ENCODE data around the gene DOLK. TPM values are rescaled to one million over a fixed set of nuclear protein-coding genes. Genes with fewer than 3 reads are reported as not detected.

The DOLK gene
- total RNA-seq, 2 donors from 2014 or later, result 18.0 to 19.8 TPM

DNA sequence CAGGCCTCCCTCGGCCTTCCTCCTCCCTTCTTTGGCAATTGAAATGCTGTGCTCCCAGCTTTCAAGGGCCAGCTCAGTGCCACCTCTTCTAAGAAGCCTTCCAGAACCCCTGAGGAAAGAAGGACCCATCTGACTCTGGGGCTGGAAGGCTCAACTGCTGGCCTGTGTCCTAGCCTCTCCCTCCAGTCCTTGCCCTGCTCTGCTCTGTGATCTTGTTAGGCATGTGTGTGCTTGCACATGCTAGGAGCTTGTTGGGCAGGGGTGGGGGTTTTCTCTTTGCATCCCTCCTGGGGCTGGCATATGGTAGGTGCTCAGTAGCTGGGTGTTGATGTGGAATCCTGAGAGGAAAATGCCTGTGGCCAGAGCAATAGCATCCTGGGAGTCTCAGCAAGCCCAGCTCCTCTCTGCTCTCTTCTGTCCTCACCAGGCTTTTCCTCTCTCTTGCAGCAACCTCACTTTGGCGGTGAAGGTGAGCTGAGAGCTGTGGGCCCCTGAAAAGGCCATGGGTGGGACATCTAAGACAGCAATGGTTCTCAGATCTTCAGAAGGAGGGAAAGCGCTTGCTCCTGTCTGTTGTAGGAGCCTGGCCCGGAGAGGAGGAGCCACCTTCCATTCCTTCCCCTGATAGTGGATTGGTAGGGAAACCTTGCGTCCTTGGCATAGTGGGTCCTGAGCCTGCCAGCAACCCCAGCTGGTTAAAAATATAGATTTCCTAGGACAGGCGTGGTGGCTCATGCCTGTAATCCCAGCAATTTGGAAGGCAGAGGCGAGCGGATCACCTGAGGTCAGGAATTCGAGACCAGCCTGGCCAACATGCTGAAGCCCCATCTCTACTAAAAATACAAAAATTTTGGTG, 9.9 kb downstream of the DOLK start:
- Histone ChIP-seq H3K27me3 (ENCODE audit: control insufficient read depth, insufficient read depth, low read length, poor library complexity, severe bottlenecking) (no peaks in the 10 kb centered on the region), H3K27ac (ENCODE audit: low read depth, low read length) (no peak overlapping the region), H3K36me3 (ENCODE audit: control insufficient read depth, insufficient read depth, low read length) (no peaks in the 10 kb centered on the region), H3K4me3 (ENCODE audit: low read length) (no peak overlapping the region), H3K9me3 (ENCODE audit: control insufficient read depth, low read length) (no peaks in the 10 kb centered on the region), H3K4me1 (ENCODE audit: control insufficient read depth, insufficient read depth, low read length) (no peaks in the 10 kb centered on the region), H3K9ac (ENCODE audit: extremely low read depth, low read length, poor library complexity, severe bottlenecking) (no peak overlapping the region)
- no peak for DNase-seq
- no peak overlapping the region for H3K4me3 Mint-ChIP-seq
- H3K36me3 Mint-ChIP-seq (ENCODE audit: low read depth), result no peaks in the 10 kb centered on the region
- H3K27me3 Mint-ChIP-seq (ENCODE audit: insufficient read depth), result no peaks in the 10 kb centered on the region
- H3K9me3 Mint-ChIP-seq, result no peaks in the 10 kb centered on the region
- 94 to 95% methylated on average over 4 to 9 of the region's 9 CpGs for WGBS, 2 experiments (ENCODE audit: insufficient coverage in 1 of 2, insufficient read length in 1 of 2)
- TF ChIP-seq, protein P1, sequence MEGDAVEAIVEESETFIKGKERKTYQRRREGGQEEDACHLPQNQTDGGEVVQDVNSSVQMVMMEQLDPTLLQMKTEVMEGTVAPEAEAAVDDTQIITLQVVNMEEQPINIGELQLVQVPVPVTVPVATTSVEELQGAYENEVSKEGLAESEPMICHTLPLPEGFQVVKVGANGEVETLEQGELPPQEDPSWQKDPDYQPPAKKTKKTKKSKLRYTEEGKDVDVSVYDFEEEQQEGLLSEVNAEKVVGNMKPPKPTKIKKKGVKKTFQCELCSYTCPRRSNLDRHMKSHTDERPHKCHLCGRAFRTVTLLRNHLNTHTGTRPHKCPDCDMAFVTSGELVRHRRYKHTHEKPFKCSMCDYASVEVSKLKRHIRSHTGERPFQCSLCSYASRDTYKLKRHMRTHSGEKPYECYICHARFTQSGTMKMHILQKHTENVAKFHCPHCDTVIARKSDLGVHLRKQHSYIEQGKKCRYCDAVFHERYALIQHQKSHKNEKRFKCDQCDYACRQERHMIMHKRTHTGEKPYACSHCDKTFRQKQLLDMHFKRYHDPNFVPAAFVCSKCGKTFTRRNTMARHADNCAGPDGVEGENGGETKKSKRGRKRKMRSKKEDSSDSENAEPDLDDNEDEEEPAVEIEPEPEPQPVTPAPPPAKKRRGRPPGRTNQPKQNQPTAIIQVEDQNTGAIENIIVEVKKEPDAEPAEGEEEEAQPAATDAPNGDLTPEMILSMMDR (conservative IDR thresholded peaks at IDR 0.05), result no peak
- H3K27ac Mint-ChIP-seq, result no peak overlapping the region
- no peaks in the 10 kb centered on the region for H3K4me1 Mint-ChIP-seq

DNA sequence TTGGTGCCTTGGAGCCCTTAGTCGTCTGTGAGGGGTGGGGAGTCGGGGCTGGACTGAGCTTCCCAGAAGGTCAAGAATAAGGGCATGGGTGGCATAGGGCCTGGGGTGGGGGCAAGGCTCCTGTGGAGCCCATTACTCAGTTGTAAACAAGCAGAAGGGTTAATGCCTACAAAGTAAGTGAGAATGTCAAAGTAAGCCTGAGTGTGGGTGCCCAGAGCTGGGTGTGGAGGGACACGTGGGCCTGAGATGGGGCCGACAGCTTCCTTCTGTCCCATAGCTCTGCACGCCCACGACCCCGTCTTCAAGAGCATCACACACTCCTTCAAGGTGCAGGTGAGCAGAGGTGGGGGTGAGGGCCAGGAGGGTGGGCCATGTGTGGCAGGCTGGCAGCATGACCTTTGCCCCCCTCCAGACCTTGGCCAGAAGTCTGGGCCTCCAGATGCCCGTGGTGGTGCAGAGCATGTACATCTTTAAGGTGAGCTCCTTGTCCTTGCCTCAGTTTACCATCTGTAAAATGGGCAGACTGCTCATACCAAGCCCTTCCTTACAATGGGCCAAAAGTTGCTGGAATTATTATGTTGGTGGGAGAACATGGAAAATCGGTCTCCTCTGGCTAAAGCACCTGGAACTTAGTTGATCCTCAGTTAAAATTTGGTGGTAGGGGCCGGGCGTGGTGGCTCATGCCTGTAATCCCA, 11.1 kb downstream of the DOLK start:
- Mint-ChIP-seq H3K4me1 (no peaks in the 10 kb centered on the region), H3K36me3 (ENCODE audit: low read depth) (no peaks in the 10 kb centered on the region), H3K9me3 (no peaks in the 10 kb centered on the region), H3K27ac (no peak overlapping the region), H3K4me3 (no peak overlapping the region), H3K27me3 (ENCODE audit: insufficient read depth) (no peaks in the 10 kb centered on the region)
- TF ChIP-seq, protein P1 (conservative IDR thresholded peaks at IDR 0.05), result no peak
- H3K36me3 ChIP-seq (ENCODE audit: control insufficient read depth, insufficient read depth, low read length), result no peaks in the 10 kb centered on the region
- no peaks in the 10 kb centered on the region for H3K27me3 ChIP-seq (ENCODE audit: control insufficient read depth, insufficient read depth, low read length, poor library complexity, severe bottlenecking)
- no peak overlapping the region for H3K4me3 ChIP-seq (ENCODE audit: low read length)
- H3K9ac ChIP-seq (ENCODE audit: extremely low read depth, low read length, poor library complexity, severe bottlenecking), result no peak overlapping the region
- 86 to 93% methylated on average over 8 to 11 of the region's 11 CpGs for WGBS, 2 experiments (ENCODE audit: insufficient coverage in 1 of 2, insufficient read length in 1 of 2)
- H3K9me3 ChIP-seq (ENCODE audit: control insufficient read depth, low read length), result no peaks in the 10 kb centered on the region
- no peaks in the 10 kb centered on the region for H3K4me1 ChIP-seq (ENCODE audit: control insufficient read depth, insufficient read depth, low read length)
- no peak overlapping the region for H3K27ac ChIP-seq (ENCODE audit: low read depth, low read length)
- DNase-seq, result no peak

DNA sequence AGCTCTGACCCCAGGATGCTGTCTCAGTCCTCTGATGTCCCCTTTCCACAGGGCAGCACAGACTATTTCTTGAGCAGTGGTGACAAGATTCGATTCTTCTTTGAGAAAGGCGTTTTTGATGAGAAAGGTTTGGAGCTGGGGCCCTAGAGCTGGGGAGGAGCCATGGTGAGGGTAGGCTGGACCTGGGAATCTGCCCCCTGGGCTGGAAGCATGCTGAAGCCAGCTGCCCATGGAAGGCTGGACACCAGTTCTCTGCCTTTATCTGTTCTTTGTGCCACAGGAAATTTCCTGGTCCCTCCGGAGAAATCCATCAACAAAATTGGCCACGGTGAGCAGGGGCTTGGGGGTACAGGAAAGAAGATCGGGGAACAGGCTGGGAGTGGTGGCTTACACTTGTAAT, 13.7 kb downstream of the DOLK start:
- H3K27ac ChIP-seq (ENCODE audit: low read depth, low read length), result no peak overlapping the region
- no peak overlapping the region for H3K9ac ChIP-seq (ENCODE audit: extremely low read depth, low read length, poor library complexity, severe bottlenecking)
- DNase-seq, result no peak
- Mint-ChIP-seq H3K27me3 (ENCODE audit: insufficient read depth) (no peaks in the 10 kb centered on the region), H3K9me3 (no peaks in the 10 kb centered on the region), H3K36me3 (ENCODE audit: low read depth) (no peaks in the 10 kb centered on the region), H3K4me1 (no peaks in the 10 kb centered on the region), H3K27ac (no peak overlapping the region), H3K4me3 (no peak overlapping the region)
- H3K36me3 ChIP-seq (ENCODE audit: control insufficient read depth, insufficient read depth, low read length), result no peaks in the 10 kb centered on the region
- WGBS, 2 experiments (ENCODE audit: insufficient coverage in 1 of 2, insufficient read length in 1 of 2), result 92 to 93% methylated on average over 3 to 5 of the region's 5 CpGs
- H3K27me3 ChIP-seq (ENCODE audit: control insufficient read depth, insufficient read depth, low read length, poor library complexity, severe bottlenecking), result no peaks in the 10 kb centered on the region
- TF ChIP-seq, protein P1 (conservative IDR thresholded peaks at IDR 0.05), result no peak
- H3K4me1 ChIP-seq (ENCODE audit: control insufficient read depth, insufficient read depth, low read length), result no peaks in the 10 kb centered on the region
- H3K9me3 ChIP-seq (ENCODE audit: control insufficient read depth, low read length), result no peaks in the 10 kb centered on the region
- H3K4me3 ChIP-seq (ENCODE audit: low read length), result no peak overlapping the region

Measured in endodermal cell (in vitro differentiated cells).